Measurements from ENCODE around the gene ACTG1.

ACTG1 gene

DNA sequence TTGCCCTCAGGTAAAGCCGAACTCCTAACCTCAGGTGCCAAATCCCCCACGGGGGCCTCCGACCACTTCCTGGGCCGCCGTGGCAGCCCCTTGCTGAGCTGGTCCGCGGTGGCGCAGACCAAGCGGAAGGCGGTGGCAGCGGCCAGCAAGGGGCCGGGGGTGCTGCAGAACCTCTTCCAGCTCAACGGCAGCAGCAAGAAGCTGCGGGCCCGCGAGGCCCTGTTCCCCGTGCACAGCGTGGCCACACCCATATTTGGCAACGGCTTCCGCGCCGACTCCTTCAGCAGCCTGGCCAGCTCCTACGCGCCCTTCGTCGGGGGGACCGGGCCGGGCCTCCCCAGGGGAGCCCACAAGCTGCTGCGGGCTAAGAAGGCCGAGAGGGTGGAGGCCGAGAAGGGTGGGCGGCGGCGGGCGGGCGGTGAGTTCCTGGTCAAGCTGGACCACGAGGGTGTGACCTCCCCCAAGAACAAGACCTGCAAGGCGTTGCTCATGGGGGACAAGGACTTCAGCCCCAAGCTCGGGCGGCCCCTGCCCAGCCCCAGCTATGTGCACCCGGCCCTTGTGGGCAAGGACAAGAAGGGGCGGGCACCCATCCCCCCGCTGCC is 51.6 kb downstream of the ACTG1 start:
- H3K36me3 ChIP-seq (ENCODE audit: control insufficient read depth, insufficient read depth, low read length) = no peaks in the 10 kb centered on the region
- no peak overlapping the region for H3K4me3 ChIP-seq (replicated peaks; ENCODE audit: low read depth, low read length)
- DNase-seq (ENCODE audit: extremely low read depth, insufficient read length) = no peak
- H3K27me3 ChIP-seq (replicated peaks; ENCODE audit: control insufficient read depth, insufficient read depth, low read length) = no peaks in the 10 kb centered on the region
- TF ChIP-seq, protein P1, sequence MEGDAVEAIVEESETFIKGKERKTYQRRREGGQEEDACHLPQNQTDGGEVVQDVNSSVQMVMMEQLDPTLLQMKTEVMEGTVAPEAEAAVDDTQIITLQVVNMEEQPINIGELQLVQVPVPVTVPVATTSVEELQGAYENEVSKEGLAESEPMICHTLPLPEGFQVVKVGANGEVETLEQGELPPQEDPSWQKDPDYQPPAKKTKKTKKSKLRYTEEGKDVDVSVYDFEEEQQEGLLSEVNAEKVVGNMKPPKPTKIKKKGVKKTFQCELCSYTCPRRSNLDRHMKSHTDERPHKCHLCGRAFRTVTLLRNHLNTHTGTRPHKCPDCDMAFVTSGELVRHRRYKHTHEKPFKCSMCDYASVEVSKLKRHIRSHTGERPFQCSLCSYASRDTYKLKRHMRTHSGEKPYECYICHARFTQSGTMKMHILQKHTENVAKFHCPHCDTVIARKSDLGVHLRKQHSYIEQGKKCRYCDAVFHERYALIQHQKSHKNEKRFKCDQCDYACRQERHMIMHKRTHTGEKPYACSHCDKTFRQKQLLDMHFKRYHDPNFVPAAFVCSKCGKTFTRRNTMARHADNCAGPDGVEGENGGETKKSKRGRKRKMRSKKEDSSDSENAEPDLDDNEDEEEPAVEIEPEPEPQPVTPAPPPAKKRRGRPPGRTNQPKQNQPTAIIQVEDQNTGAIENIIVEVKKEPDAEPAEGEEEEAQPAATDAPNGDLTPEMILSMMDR (IDR thresholded peaks at IDR 0.05; ENCODE audit: insufficient read depth, low read length, poor library complexity, severe bottlenecking) = no peak
